HAP-1 (cell line): Measurements from ENCODE around the gene GAS2L2.

Experiments used
- DNase-seq, 2 experiments: peaks; one replicate each; pipeline ENCODE4 v3.0.0-alpha.2; 2016 to 2020; ENCODE audit warnings: low spot score in 2 of 2
- H3K27me3 ChIP-seq: fragments of 250-450 bp; sonication (Bioruptor Pico); 2 replicates; pipeline ENCODE4 v1.5.1; 2020; ENCODE audit warnings: low read depth, mild to moderate bottlenecking, moderate library complexity
- H3K36me3 ChIP-seq: fragments of 250-450 bp; sonication (Bioruptor Pico); replicated peaks from 2 replicates; pipeline ENCODE4 v1.5.1; 2020; ENCODE audit warnings: mild to moderate bottlenecking
- H3K4me1 ChIP-seq: fragments of 250-450 bp; sonication (Bioruptor Pico); 2 replicates; pipeline ENCODE4 v1.5.1; 2020; ENCODE audit warnings: mild to moderate bottlenecking
- H3K4me3 ChIP-seq: fragments of 250-450 bp; sonication (Bioruptor Pico); 2 replicates; pipeline ENCODE4 v1.5.1; 2020; ENCODE audit warnings: mild to moderate bottlenecking, moderate library complexity
- H3K9me3 ChIP-seq: fragments of 250-450 bp; sonication (Bioruptor Pico); 2 replicates; pipeline ENCODE4 v1.5.1; 2020; ENCODE audit warnings: mild to moderate bottlenecking, moderate library complexity
- in situ Hi-C: fragments of 300-500 bp; cut with MboI; formaldehyde crosslinking; loops from 3 replicates; pipeline ENCODE4 v1.14.3; 2020; ENCODE audit warnings: low sequenced_read_pairs, inconsistent platforms, mixed read lengths

The GAS2L2 gene

DNA sequence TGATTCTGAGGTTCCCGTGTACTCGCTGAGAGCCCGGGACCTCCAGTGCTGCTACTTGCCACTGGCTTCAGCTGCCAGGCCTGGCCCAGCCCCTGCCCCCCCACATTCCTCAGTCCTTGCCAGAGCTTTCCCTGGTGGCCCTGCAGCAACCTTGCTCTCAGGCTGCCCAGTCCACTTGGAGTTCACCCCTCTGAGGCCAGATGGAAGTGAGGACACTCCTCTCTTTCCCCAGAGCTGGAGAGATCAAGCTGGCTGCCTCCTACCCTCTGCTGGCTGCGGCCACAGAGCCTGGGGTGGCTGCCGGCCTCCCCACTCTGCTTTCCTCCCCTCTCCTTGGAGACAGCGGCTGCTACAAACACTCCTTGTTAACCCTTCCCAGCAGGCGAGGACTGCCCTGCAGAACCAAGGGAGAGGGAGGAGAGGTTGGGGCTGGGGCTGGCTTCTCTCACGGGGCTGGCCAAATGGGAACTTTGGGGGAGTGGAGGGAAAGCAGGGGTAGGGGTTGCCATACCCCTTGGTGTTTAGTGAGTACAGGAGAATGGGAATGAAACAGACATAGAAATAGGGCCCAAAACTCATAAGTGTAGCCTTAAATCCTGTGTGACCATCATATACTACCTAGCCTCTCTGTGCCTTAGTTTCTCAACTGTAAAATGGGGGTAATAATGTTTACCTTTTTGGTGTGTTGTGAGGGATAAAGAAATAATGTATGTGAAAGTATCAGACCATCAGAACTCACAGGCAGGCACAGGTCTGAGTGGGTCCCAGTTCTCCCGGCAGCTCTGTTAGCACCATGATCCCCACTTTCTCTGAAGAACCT is at the start of gene GAS2L2:
Gene GAS2L2, minus strand, starts transcription at position 295 of the 820 bp plus-strand sequence. CDS start 389 bp downstream, outside the sequence.
- Histone ChIP-seq H3K4me3 (no peak within 1 kb of the TSS), H3K36me3 (no peaks in the 10 kb centered on the region), H3K27me3 (no peaks in the 10 kb centered on the region), H3K9me3 (no peaks in the 10 kb centered on the region), H3K4me1 (no peaks in the 10 kb centered on the region)
- DNase-seq = no peak
- in situ Hi-C loops = no loop called here

DNA sequence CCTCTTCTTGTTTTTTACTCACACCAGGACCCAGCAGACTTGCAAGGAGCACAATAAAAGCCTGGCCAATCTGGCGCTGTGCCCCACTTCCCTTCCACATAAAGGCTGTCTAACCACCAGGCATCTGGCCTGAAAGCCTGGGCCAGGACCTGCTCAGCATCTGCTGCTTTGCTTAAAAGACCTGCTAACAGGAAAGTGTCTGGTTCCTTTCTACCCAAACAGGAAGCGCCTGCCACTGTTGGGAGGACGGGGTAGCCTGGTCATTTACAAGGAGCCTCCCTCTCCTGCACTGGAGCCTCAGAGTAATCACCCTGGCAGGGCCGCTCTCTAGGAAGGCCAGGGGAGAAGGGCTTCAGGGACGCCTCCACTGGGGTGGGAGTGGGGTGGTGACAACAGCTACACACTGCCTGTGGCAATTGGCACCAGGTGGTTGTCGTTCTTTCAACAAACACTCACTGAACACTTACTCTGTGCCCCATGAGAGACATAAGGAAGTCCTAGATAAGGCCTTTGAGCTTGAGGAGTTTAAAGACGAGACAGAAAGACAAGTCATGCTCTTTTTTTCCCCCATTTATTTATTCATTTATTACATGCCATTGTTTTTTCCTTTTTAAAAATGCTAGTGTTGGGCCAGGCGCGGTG is 48.7 kb upstream of the GAS2L2 start:
- no peaks in the 10 kb centered on the region for H3K36me3 ChIP-seq
- in situ Hi-C loops = no loop called here
- no peaks in the 10 kb centered on the region for H3K9me3 ChIP-seq
- H3K4me1 ChIP-seq = no peaks in the 10 kb centered on the region; the same call in 1 of the 2 replicates
- peaks cover 11% of the 10 kb centered on the region for H3K27me3 ChIP-seq
- no peak overlapping the region for H3K4me3 ChIP-seq
- DNase-seq = no peak

DNA sequence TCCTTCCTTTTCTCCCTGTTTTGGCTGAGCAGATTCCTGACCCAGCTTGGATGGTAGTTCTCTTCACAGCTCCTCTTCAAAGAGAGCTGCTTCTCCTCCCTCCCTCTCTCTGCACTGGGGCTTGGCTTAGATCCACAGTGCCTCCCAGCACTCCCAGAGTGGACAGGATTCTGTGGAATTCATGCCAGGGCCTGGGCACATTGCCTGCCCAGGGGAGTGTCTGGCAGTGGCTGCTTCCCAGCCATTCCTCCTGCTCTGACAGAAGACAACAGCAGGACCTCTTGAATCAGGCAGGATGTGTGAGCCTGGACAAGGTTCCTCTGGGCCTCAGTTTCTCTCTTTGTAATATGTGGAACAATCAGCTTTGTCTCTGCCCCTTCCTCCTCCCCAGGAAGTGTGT is 46.9 kb upstream of the GAS2L2 start:
- H3K4me1 ChIP-seq = no peaks in the 10 kb centered on the region; the same call in 1 of the 2 replicates
- no peaks in the 10 kb centered on the region for H3K36me3 ChIP-seq
- H3K27me3 ChIP-seq = peaks cover 20% of the 10 kb centered on the region
- in situ Hi-C loops = no loop called here
- DNase-seq = no peak
- no peaks in the 10 kb centered on the region for H3K9me3 ChIP-seq
- H3K4me3 ChIP-seq = no peak overlapping the region

DNA sequence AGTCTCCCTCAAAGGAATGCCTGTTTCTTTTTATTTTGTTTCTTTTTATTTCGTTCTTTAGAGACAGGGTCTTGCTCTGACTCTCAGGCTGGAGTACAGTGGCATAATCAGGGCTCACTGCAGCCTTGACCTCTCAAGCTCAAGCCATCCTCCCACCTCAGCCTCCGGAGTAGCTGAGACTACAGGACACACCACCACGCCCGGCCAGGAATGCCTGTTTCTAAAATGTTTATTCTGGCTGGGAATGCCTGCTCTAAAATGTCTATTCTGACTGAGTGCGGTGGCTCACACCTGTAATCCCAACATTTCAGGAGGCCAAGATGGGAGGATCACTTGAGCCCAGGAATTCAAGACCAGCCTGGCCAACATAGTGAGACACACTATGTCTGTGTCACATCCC is 44.9 kb upstream of the GAS2L2 start:
- Histone ChIP-seq H3K27me3 (peaks cover 23% of the 10 kb centered on the region), H3K36me3 (no peaks in the 10 kb centered on the region), H3K9me3 (no peaks in the 10 kb centered on the region), H3K4me3 (no peak overlapping the region), H3K4me1 (no peaks in the 10 kb centered on the region)
- in situ Hi-C loops = no loop called here
- no peak for DNase-seq

DNA sequence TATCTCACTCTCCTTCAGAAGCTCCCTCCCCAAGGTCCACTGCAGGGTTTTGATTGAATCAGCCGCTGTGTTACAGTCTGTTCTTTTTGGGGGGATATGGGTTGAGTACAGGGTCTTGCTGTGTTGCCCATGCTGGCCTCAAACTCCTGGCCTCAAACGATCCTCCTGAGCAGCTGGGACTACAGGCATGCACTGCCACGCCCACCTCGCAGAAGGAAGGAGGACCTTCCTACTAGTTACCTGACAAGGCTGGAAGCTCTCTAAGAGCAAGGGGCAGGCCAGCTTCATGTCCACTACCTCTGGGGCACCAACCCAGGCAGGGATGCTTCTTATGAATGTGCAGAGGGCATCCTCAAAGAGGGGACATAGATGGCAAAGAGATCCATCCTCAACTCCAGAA is 44.3 kb upstream of the GAS2L2 start:
- Histone ChIP-seq H3K9me3 (no peaks in the 10 kb centered on the region), H3K4me1 (no peaks in the 10 kb centered on the region), H3K27me3 (peaks cover 29% of the 10 kb centered on the region), H3K36me3 (no peaks in the 10 kb centered on the region), H3K4me3 (no peak overlapping the region)
- DNase-seq = no peak
- in situ Hi-C loops = no loop called here

DNA sequence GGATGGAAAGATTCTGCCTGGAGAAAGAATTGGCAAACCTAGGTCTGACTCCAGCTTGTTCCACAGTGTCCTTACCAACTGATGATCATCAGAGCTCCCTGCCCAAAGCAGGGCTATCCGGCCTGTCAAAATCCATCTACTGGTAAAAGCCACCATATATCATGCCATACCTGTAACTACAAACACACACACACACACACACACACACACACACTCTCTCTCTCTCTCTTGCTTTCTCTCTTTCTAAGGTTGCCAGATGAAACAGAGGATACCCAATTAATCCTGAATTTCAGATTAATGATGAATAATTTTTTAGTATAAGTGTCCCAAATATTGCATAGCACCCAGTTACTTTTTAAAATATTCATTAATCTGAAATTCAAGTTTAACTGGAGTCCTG is 43.9 kb upstream of the GAS2L2 start:
- H3K36me3 ChIP-seq = no peaks in the 10 kb centered on the region
- in situ Hi-C loops = no loop called here
- H3K4me1 ChIP-seq = no peaks in the 10 kb centered on the region
- no peak for DNase-seq
- H3K27me3 ChIP-seq = peaks cover 32% of the 10 kb centered on the region
- H3K9me3 ChIP-seq = no peaks in the 10 kb centered on the region
- H3K4me3 ChIP-seq = no peak overlapping the region

DNA sequence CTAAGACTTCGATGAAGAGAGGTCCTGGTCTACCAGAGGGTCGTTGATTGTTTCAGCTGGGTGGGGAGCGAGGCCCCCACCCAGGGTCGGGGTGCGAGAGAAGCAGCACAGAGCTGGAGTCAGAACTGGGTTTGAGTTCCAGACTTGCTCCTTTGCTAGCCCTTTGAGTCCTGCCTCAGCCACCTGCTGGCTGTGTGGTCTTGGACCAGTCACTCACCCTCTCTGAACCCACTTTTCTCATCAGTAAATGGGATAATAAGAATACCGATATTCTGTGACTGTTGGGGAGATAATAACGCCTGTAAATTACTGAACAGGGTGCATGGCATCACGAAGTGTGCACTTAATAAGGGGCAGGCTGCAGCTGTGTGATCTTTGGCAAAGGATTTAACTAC is 42.8 kb upstream of the GAS2L2 start:
- DNase-seq = no peak
- H3K4me1 ChIP-seq = no peaks in the 10 kb centered on the region
- H3K27me3 ChIP-seq = peaks cover 32% of the 10 kb centered on the region
- in situ Hi-C loops = no loop called here
- no peaks in the 10 kb centered on the region for H3K9me3 ChIP-seq
- H3K36me3 ChIP-seq = no peaks in the 10 kb centered on the region
- H3K4me3 ChIP-seq = peak overlapping the region; percentile 26

DNA sequence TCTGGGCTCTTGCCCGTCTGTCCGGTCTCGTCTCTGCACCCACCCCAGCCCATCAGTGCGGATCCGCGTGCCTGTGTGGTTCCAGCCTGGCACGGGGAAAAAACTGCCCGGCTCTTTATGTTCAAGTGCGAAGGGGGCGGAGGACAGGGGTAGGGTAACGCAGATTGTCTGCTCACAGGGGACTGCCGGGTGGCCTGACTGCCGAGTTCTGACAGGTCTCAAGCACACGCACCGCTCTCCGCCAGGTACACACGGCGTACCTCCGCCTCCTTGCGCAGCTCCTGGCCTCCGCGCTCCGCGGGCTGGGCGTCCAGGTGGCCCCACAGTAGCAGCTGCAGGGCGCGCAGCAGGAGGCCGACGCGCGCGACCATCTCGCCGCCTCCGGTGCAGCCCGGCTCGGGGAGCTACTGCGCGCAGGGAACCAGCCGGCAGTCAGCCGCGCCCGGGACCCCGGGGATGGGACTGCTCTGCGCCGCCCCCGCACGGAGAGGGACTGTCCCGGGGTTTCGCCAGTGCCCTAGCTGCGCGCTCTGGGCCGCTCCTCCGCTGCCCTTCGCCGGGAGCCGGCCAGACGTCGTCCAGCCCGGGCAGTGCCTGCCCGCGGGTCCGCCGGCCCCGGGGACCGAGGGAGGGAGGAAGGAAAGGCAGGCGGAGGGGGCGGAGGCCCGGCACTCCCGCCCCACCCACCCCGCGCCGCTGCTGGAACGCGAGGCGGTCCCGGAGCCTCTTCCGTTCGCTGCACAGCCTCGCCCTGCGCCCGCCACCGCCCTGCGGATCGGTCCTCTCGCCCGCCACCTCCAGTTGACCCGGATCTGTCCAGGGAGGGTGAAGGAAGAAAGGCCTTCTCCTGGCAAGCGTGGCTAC is 42.2 kb upstream of the GAS2L2 start, which contains the start of gene MMP28:
Gene MMP28, minus strand, starts transcription at position 635 of the 864 bp plus-strand sequence. Its CDS starts 264 bp downstream, at position 371.
- peak within 1 kb of the TSS; percentile 26 for H3K4me3 ChIP-seq
- in situ Hi-C loops = no loop called here
- H3K36me3 ChIP-seq = no peaks in the 10 kb centered on the region
- no peaks in the 10 kb centered on the region for H3K9me3 ChIP-seq
- DNase-seq = peak in 1 of 2 experiments; percentile 59
- peaks cover 32% of the 10 kb centered on the region for H3K27me3 ChIP-seq
- no peaks in the 10 kb centered on the region for H3K4me1 ChIP-seq

DNA sequence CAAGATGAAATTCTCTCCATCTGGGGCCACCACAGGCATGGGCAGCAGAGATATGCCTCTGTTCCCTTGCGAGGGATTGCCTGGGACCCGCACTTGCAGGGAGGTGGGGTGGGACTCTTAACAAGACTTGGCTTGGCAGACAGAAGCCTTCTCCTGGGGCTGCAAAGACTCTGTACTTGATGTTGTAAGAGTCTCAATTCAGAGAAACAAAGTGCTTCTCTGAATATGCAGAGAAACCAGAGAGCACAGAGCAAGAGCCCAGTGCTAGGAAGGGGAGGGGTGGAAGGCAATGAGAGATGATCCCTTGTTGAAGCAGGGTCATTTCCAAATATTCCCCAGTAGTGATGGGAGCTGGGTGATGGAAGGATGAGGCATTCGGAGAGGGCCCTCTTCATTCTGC is 40.2 kb upstream of the GAS2L2 start:
- Histone ChIP-seq H3K36me3 (no peaks in the 10 kb centered on the region), H3K4me1 (no peaks in the 10 kb centered on the region), H3K27me3 (peaks cover 30% of the 10 kb centered on the region), H3K4me3 (no peak overlapping the region), H3K9me3 (no peaks in the 10 kb centered on the region)
- in situ Hi-C loops = no loop called here
- DNase-seq = no peak

DNA sequence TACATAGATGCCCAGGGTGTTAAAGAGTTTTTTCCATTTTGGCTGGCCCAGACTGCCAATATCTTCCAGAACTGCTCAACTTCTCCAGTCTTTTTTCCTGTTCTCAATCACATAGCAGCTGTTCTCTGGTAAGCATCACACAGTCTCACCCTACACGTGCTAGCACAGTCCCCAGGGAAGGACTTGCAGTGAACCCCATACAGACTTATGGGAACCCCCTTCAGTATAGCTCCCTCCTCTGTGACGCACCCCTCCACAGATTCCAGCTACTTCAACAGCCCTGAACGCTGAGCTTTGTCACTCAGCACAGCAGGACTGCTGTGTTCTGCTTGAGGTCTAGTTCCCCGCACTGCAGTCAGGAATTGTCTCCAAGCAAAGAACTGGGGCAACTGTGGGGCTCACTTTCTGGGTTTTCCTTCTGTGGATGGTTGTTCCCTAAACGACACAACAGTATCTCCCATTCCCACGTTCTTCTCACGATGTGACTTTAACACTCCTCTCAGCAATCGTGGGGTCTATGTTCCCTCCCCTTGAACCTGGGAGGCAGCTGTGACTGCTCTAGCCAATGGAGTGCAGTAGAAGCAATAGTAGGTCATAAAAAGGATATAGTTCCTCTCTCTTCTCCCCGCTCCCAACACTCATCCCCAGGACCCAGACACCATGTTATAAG is 38.8 kb upstream of the GAS2L2 start:
- H3K9me3 ChIP-seq = no peaks in the 10 kb centered on the region
- no peaks in the 10 kb centered on the region for H3K4me1 ChIP-seq
- no peak for DNase-seq
- peaks cover 24% of the 10 kb centered on the region for H3K27me3 ChIP-seq
- H3K4me3 ChIP-seq = no peak overlapping the region
- H3K36me3 ChIP-seq = no peaks in the 10 kb centered on the region
- in situ Hi-C loops = no loop called here

DNA sequence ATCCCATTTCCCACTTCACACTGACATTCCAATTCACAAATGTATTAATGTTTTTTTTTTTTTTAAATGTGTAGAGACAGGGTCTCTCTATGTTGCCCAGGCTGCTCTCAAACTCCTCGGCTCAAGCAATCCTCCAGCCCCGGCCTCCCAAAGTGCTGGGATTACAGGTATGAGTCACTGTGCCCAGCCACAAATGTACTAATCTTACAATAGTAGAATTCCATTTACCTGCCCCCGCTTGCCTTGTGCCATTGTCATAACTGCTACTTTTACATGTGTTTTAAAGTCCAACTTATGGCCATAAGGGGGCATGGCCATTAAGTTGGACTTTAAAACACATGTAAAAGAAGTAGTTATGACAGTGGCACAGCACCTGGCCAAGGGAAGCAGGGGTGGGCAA is 37.8 kb upstream of the GAS2L2 start:
- no peaks in the 10 kb centered on the region for H3K36me3 ChIP-seq
- H3K27me3 ChIP-seq = peaks cover 17% of the 10 kb centered on the region
- in situ Hi-C loops = no loop called here
- H3K9me3 ChIP-seq = no peaks in the 10 kb centered on the region
- no peak for DNase-seq
- H3K4me3 ChIP-seq = no peak overlapping the region
- H3K4me1 ChIP-seq = no peaks in the 10 kb centered on the region

DNA sequence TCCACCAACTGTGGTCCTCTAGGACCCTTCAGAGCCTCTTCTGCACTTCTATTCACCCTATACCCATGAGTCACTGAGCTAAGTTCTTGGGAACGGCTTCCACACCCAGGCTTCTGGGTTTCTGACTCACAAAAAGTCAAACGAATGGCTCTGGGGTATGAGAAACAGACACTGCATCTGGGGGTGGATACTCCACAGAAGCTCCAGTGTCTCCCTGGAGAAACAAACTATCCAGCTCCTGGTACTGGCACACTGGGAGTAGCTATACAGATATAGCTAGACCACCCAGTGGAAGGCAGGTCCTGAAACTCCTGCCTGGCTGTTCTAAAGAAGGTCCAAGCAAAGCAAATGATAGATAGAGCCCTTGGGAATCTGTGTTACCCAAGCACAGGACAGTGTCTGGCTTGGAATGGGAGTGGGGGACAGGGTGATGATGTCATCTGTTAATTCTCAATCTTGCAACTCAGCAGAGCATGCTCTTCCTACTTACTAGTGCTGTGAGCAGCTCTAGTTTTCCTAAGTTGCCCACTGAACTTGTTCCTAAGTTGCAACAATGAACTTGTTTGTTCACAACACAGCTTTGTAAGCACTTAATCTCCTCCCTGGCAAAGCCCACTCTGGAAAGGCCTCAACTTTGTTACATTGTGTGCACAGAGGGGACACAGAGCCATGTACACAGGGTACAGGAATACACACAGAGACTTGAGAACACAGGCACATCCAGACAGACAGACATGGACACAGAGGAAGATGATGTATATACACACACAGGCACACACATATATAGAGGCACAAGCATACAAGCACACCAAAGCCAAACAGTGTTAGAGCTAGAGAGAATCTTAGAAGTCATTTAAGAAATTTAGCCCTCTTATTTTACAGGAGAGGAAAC is 35.7 kb upstream of the GAS2L2 start:
- in situ Hi-C loops = no loop called here
- Histone ChIP-seq H3K36me3 (no peaks in the 10 kb centered on the region), H3K27me3 (peaks cover 16% of the 10 kb centered on the region), H3K4me3 (no peak overlapping the region), H3K9me3 (no peaks in the 10 kb centered on the region), H3K4me1 (no peaks in the 10 kb centered on the region)
- no peak for DNase-seq
